VCaP (cell line): ENCODE results near the gene RFC1.
"Not testable (repeated sequence)": the region's sequence is repeated elsewhere in the genome, so short reads cannot be mapped to it uniquely, and the experiment has no call there.

Source experiments
- H3K27ac ChIP-seq: fragments of 450-650 bp; 2 replicates; pipeline ENCODE4 v1.5.1; 2017
- TF ChIP-seq, protein P1 (sequence below): fragments of 450-650 bp; conservative IDR thresholded peaks from 2 replicates; pipeline ENCODE4 v1.5.1; 2017; ENCODE audit warnings: mild to moderate bottlenecking, moderate library complexity

The RFC1 gene

DNA sequence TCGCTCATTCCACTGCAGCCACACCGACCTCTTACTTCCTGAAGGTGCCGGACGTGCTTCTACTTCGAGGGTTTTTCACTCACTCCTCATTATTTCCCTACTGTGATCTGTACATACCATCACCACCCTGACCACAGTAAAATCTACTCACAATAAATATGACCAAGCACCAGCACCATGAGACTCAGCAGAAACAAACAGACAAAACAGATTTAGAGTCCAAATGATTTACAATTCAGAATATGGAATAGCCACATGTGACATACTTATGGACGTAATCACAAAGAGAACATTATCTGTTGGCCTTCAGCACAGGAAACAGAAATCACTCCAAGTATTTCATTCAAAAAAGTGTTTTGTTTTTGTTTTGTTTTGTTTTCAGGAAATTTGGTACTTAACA lies 24.4 kb upstream of the RFC1 start:
- TF ChIP-seq, protein P1, sequence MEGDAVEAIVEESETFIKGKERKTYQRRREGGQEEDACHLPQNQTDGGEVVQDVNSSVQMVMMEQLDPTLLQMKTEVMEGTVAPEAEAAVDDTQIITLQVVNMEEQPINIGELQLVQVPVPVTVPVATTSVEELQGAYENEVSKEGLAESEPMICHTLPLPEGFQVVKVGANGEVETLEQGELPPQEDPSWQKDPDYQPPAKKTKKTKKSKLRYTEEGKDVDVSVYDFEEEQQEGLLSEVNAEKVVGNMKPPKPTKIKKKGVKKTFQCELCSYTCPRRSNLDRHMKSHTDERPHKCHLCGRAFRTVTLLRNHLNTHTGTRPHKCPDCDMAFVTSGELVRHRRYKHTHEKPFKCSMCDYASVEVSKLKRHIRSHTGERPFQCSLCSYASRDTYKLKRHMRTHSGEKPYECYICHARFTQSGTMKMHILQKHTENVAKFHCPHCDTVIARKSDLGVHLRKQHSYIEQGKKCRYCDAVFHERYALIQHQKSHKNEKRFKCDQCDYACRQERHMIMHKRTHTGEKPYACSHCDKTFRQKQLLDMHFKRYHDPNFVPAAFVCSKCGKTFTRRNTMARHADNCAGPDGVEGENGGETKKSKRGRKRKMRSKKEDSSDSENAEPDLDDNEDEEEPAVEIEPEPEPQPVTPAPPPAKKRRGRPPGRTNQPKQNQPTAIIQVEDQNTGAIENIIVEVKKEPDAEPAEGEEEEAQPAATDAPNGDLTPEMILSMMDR, result no peak

DNA sequence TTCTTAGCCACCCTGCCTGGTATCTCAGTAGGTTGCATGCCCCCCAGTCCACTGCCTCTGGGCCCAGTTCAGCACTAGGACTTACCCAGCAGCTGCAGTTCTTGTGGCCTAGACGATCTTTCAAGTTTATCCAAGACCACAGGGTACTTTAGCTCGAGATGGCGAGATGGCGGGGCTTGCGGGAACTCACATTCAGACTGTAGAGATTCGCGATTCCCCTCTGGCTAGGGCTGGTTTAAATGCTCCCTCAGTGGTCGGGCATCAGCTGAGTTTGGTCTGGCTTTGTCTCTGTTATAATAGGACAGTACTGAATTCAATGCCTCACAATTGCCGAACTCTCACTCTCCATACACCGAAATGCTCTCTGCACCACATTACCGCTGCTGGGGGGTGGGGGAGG lies 18.4 kb upstream of the RFC1 start:
- H3K27ac ChIP-seq, result no peak overlapping the region
- TF ChIP-seq, protein P1, result no peak

More for the DNA sequence above, 24.4 kb upstream of the RFC1 start:
- H3K27ac ChIP-seq, result no peak overlapping the region

DNA sequence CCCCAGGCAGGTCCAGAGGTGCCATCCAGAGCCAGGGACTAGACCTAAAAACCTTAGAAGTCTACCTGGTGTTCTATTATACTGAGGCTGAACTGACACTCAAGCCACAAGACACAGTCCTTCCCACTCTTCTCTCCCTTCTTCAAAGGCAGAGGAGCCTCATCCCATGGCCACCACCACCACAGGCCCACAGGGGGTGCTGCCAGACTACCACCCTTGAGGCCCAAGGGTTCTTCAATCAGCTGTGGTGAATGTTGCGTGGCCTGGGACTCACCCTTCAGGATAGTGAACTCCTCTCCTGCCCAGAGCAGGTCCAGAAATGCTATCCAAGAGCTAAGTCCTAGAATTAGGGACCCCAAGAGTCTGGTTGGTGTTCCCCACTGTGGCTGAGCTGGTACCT lies 17.5 kb upstream of the RFC1 start:
- TF ChIP-seq, protein P1, result no peak

DNA sequence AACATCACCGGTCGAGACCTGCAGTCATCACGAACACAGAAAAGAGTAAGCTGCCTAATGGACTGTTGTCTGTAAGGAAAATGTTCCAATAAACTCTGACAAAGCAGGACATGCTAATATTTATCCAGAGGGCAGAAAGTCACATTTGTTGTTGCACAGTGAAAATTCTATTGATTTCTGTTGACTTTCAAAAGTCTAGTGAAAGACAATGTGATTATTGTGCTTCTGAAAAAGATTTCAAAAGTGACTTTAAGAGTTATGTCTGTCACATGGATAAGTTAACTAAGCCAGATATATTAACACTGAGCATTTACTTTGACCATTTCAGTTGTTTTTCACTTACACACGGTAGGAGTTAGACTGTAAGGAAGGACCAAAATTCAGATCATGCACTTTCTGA lies 9.3 kb upstream of the RFC1 start:
- peak overlapping the region; percentile 60 for H3K27ac ChIP-seq
- TF ChIP-seq, protein P1, result no peak

More for the DNA sequence above, 17.5 kb upstream of the RFC1 start:
- H3K27ac ChIP-seq, result no peak overlapping the region

DNA sequence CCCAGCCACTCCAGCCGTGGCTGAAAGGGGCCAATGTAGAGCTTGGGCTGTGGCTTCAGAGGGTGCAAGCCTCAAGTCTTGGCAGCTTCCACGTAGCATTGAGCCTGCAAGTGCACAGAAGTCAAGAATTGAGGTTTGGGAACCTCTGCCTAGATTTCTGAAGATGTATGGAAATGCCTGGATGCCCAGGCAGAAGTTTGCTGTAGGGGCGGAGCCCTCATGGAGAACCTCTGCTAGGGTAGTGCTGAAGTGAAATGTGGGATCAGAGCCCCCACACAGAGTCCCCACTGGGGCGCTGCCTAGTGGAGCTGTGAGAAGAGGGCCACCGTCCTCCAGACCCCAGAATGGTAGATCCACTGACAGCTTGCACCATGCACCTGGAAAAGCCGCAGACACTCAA lies 5.0 kb upstream of the RFC1 start:
- H3K27ac ChIP-seq, result not testable (repeated sequence)

DNA sequence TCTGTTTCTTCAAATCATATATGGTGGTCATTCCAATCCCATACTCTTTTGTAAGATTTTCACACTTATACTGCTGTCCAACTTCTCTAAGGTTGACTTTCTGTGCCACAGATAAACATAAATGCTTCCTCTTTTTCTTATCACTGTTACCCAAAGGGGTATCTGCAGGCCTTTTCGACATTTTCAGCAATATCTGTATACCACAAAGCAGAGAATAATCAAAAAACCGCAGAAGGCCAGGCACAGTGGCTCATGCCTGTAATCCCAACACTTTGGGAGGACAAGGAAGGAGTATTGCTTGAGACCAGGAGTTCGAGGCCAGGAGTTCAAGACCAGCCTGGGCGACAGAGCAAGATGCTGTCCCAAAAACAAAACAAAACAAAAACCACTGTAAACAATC lies 3.1 kb upstream of the RFC1 start:
- TF ChIP-seq, protein P1, result no peak
- H3K27ac ChIP-seq, result no peak overlapping the region

DNA sequence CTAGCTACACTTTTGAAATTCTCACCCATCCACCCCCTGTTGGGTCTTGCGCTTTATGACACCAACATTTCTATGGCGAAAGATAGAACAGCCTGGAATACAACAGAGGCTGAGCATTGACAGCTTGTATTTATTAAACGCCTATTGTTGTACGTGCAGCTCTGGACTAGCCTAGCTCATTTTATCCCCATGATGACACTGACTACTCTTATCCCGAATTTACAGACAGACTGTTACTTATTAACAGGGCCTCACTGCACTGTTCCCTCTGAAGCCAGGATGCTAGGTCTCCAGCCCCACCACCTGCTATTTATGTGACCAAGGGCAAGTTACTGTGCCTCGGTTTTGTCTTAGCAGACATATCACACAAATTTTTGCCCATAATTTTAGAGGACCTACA lies 1.0 kb upstream of the RFC1 start:
- TF ChIP-seq, protein P1, result no peak
- no peak overlapping the region for H3K27ac ChIP-seq

DNA sequence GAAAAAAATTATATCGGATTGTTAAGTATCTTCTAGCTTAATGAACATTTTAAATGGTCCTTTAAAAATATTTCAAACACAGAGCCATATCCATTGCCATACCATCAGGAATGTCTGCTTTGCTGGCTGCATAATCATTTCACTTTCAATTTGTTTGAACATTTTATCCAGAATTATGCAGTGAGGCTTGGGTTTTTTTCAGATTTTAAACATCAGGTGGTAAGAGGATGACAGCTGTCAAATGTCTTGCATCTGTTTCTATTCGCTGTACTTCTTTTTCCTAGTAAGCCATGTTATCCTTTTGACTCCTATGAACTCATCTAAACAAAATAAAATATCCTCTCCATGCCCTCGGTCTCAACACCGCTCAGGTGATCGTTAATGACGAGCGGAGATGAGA lies 802 bp downstream of the RFC1 start:
- peak overlapping the region; percentile 75 for H3K27ac ChIP-seq
- TF ChIP-seq, protein P1, result no peak
